Omental fat pad (tissue), 4 donors: Measurements from ENCODE around the gene PAGE1. TPM values are rescaled to one million over a fixed set of nuclear protein-coding genes. Genes with fewer than 3 reads are reported as not detected.
"Not testable (repeated sequence)": the region's sequence is repeated elsewhere in the genome, so short reads cannot be mapped to it uniquely, and the experiment has no call there.

Experiments
- ATAC-seq: fragments of 150-250 bp; one replicate; pipeline ENCODE4 v1.9.1; 2016; ENCODE audit warnings: mild to moderate bottlenecking, moderate library complexity; ENCODE audit not compliant: low FRiP score
- DNase-seq: peaks from one replicate; pipeline ENCODE4 v3.0.0-alpha.2; 2019; ENCODE audit warnings: low spot score
- CTCF ChIP-seq, 3 donors: fragments of 450-650 bp; IDR thresholded peaks; one replicate each; pipeline ENCODE4 v1.5.1; 2016 to 2017; ENCODE audit warnings: antibody characterized with exemption in 3 of 3, mild to moderate bottlenecking in 3 of 3, moderate library complexity in 2 of 3
- total RNA-seq, 4 donors: library from RNA; depleted of rRNA; stranded (reverse); fragments of >200 nt; gene quantifications; one replicate each; pipeline ENCODE4 v1.1.0, GENCODE V29; 2016

The PAGE1 gene
- not detected for total RNA-seq

- ATAC-seq (no peak), DNase-seq (no peak)
- TF ChIP-seq CTCF (IDR thresholded peaks at IDR 0.05) = no peak
Observed at GRCh38 chrX:49695276-49696180, at the start of gene PAGE1. PAGE1 (minus strand) TSS chrX:49695984; CDS start chrX:49694770, 1,214 bp downstream.

GRCh38 chrX:49741501-49741900 is 45.7 kb upstream of the PAGE1 start:
- ATAC-seq, DNase-seq: not testable (repeated sequence)

- no peak for DNase-seq
- no peak for ATAC-seq
- TF ChIP-seq CTCF (IDR thresholded peaks at IDR 0.05) = no peak
Observed at GRCh38 chrX:49727847-49728246, 32.1 kb upstream of the PAGE1 start.

- no peak for DNase-seq
- ATAC-seq = no peak
- TF ChIP-seq CTCF (IDR thresholded peaks at IDR 0.05) = no peak
Observed at GRCh38 chrX:49726966-49727365, 31.2 kb upstream of the PAGE1 start.

- ATAC-seq = no peak
- TF ChIP-seq CTCF (IDR thresholded peaks at IDR 0.05) = no peak
- no peak for DNase-seq
Observed at GRCh38 chrX:49725923-49726904, 30.4 kb upstream of the PAGE1 start.

- DNase-seq (no peak), ATAC-seq (no peak)
- TF ChIP-seq CTCF (IDR thresholded peaks at IDR 0.05) = no peak
Observed at GRCh38 chrX:49725401-49725800, 29.6 kb upstream of the PAGE1 start.

- ATAC-seq, DNase-seq: not testable (repeated sequence)
Observed at GRCh38 chrX:49720106-49720505, 24.3 kb upstream of the PAGE1 start.
